Osteocyte (in vitro differentiated cells): Measurements from ENCODE around the gene PRKAR2B. TPM values are rescaled to one million over a fixed set of nuclear protein-coding genes. Genes with fewer than 3 reads are reported as not detected.

Experiments
- DNase-seq: peaks from one replicate; pipeline ENCODE4 v3.0.0; 2021; ENCODE audit warnings: mixed read lengths; ENCODE audit not compliant: unreplicated experiment; ENCODE audit errors: extremely low spot score
- H3K27ac Mint-ChIP-seq: one replicate; pipeline ENCODE4 v1.8.0; 2021; ENCODE audit warnings: mild to moderate bottlenecking, mixed read lengths; ENCODE audit not compliant: unreplicated experiment
- H3K27me3 Mint-ChIP-seq: one replicate; pipeline ENCODE4 v1.8.0; 2021; ENCODE audit warnings: mixed read lengths; ENCODE audit not compliant: unreplicated experiment
- H3K36me3 Mint-ChIP-seq: one replicate; pipeline ENCODE4 v1.8.0; 2021; ENCODE audit warnings: mixed read lengths; ENCODE audit not compliant: unreplicated experiment
- H3K4me1 Mint-ChIP-seq: one replicate; pipeline ENCODE4 v1.8.0; 2021; ENCODE audit warnings: mixed read lengths; ENCODE audit not compliant: unreplicated experiment
- H3K4me3 Mint-ChIP-seq: one replicate; pipeline ENCODE4 v1.8.0; 2021; ENCODE audit warnings: mild to moderate bottlenecking, moderate library complexity, mixed read lengths; ENCODE audit not compliant: unreplicated experiment
- H3K9me3 Mint-ChIP-seq: one replicate; pipeline ENCODE4 v1.8.0; 2021; ENCODE audit warnings: mixed read lengths; ENCODE audit not compliant: unreplicated experiment
- CTCF ChIP-seq: fragments of 200-600 bp; sonication (generic); IDR thresholded peaks from 2 replicates; pipeline ENCODE4 v1.5.0; 2021; ENCODE audit warnings: antibody characterized with exemption, mild to moderate bottlenecking, moderate library complexity
- total RNA-seq: library from RNA; stranded (reverse); gene quantifications from 2 replicates; pipeline ENCODE4 v1.2.1, GENCODE V29; 2021

Gene PRKAR2B
- total RNA-seq, 1 donor from 2014 or later = 3.3 TPM

DNA sequence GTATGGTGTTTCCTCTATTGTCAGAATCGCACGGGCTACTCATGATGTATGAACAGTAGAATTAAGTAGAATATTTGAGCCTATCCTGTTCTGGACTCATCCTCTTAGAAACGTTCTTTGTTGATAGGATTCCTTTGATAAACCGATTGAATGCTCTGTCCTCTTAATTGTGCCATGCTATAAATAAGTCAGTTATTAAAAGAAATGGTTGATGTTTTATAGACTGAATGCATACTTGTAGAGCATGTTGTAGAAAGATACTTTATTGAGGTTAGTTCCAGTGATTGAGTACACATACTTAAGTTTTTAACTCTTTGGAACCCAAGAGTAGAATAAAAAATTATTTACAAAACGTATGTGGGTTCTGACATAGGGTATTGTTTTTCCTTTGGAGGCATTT lies 69.4 kb downstream of the PRKAR2B start:
- no peaks in the 10 kb centered on the region for H3K9me3 Mint-ChIP-seq
- no peak overlapping the region for H3K27ac Mint-ChIP-seq
- no peaks in the 10 kb centered on the region for H3K27me3 Mint-ChIP-seq
- H3K36me3 Mint-ChIP-seq = no peaks in the 10 kb centered on the region
- H3K4me3 Mint-ChIP-seq = no peak overlapping the region
- TF ChIP-seq CTCF = no peak
- no peak for DNase-seq
- H3K4me1 Mint-ChIP-seq = peaks cover 5% of the 10 kb centered on the region

DNA sequence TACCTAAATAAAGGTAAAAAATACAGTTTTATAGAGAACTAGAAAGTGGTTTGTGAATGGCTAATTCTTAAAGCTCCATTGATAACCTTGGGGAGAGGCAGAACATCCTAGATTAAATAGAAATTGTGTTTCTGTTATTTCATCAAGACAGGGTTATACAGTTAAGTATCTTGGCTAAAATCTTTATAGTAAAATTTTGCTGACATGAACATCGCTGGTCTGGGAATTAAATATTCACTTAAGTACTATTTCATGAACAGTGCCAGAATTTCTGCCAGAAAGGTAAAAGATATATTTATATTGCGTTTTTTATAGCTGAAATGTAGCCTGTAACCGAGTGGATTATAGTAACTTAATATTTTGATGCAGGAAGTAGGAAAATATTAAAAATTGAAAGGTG lies 70.6 kb downstream of the PRKAR2B start:
- DNase-seq = no peak
- Mint-ChIP-seq H3K9me3 (no peaks in the 10 kb centered on the region), H3K36me3 (no peaks in the 10 kb centered on the region), H3K4me1 (peaks cover 7% of the 10 kb centered on the region), H3K4me3 (no peak overlapping the region), H3K27me3 (no peaks in the 10 kb centered on the region), H3K27ac (no peak overlapping the region)
- no peak for TF ChIP-seq CTCF

DNA sequence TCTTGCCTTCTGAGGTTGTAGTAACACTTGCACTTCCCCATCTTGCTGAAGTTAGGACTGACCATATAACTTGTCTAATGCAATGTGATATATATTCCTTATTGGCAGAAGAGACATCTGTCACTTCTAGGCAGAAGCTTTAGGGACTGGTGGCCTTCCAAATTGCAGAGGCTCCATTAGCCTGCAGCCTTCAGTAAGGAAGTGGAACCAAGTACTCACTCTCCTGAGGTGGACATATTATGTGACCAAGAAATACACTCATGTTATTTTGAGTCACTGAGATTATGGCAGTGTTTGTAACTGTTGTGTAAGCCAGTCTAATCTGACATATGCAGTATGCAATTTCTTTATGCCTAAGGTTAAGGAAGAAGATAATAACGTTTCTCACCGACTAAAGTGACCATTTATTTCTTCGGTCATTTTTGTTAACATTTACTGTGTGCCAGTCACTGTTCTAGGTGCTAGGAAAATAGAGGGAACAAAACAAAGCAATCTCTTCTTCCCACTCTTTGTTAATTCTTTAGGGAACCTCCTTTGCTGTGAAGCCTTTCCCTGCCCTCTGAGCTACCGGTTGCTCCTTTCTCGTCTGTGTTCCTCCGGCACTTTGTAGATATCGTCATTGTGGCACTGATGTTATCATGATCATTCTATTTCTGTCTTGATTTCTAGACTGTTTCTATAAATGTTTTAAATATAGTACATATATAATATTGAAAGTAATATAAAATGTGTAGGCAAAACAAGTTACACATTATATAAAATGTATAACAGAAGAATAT lies 71.4 kb downstream of the PRKAR2B start:
- H3K27me3 Mint-ChIP-seq = no peaks in the 10 kb centered on the region
- TF ChIP-seq CTCF = no peak
- no peak overlapping the region for H3K4me3 Mint-ChIP-seq
- DNase-seq = no peak
- H3K27ac Mint-ChIP-seq = no peak overlapping the region
- H3K9me3 Mint-ChIP-seq = no peaks in the 10 kb centered on the region
- H3K4me1 Mint-ChIP-seq = peaks cover 7% of the 10 kb centered on the region
- no peaks in the 10 kb centered on the region for H3K36me3 Mint-ChIP-seq

- no peaks in the 10 kb centered on the region for H3K9me3 Mint-ChIP-seq
- no peaks in the 10 kb centered on the region for H3K36me3 Mint-ChIP-seq
- H3K4me1 Mint-ChIP-seq = peaks cover 26% of the 10 kb centered on the region
- no peak overlapping the region for H3K4me3 Mint-ChIP-seq
- no peak for DNase-seq
- H3K27ac Mint-ChIP-seq = no peak overlapping the region
- H3K27me3 Mint-ChIP-seq = no peaks in the 10 kb centered on the region
- TF ChIP-seq CTCF = no peak
These were observed 73.8 kb downstream of the PRKAR2B start for GRCh38 chr7:107118109-107118900.

DNA sequence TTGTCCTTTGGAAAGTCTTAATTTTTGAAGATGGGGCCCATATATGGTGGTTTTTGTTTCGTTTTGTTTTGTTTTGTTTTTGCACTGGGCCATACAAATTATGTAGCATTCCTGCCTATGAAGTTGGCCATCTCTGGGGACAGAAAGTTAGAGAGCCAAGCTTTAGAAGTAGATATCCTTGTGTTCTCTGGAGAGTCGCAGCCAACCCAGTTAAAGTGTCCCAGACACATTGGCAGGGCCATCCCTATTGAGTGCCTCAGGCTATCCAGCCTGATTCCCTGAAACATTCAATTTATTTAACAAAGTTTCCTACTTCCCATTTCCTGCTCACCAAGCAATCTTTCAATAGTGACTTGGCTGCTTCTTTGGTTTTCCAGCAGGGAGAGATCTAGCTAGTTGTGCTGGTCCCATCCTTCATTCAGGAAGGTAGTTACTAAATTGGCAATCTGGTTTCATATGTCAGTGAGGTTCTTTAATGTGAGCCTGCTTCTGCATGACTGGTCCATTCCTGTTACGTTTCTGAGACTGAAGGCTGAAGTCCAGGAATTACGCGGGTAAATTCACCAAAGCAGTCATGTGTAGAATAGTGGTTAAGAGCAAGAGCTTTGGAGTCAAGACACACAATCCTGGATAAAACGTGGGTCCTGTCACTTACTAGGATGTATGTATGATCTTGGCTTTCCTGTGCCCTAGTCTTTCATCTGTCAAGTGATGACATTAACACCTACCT lies 75.0 kb downstream of the PRKAR2B start:
- Mint-ChIP-seq H3K27ac (no peak overlapping the region), H3K4me1 (peaks cover 27% of the 10 kb centered on the region), H3K27me3 (no peaks in the 10 kb centered on the region), H3K4me3 (no peak overlapping the region), H3K9me3 (no peaks in the 10 kb centered on the region), H3K36me3 (no peaks in the 10 kb centered on the region)
- DNase-seq = no peak
- no peak for TF ChIP-seq CTCF
